ENCODE measurements around the gene RGS17. TPM values are rescaled to one million over a fixed set of nuclear protein-coding genes. Genes with fewer than 3 reads are reported as not detected.

The RGS17 gene
- total and polyA plus RNA-seq, 2 experiments from 2014 or later, result 0.15 to 1.1 TPM

- no peak for DNase-seq (ENCODE audit: low read depth in 1 of 2, low spot score in 1 of 2)
- H3K4me3 ChIP-seq, result no peak overlapping the region
- TF ChIP-seq CTCF (IDR thresholded peaks at IDR 0.05; ENCODE audit: low read depth, low read length), result no peak
Measured at GRCh38 chr6:153099636-153100035, 31.4 kb downstream of the RGS17 start.

GRCh38 chr6:153096792-153097191 is 34.3 kb downstream of the RGS17 start:
- no peaks in the 10 kb centered on the region for H3K4me1 ChIP-seq (ENCODE audit: low read depth)
- no peaks in the 10 kb centered on the region for H3K9me3 ChIP-seq (ENCODE audit: low read depth)
- no peak overlapping the region for H3K4me3 ChIP-seq
- no peaks in the 10 kb centered on the region for H3K27me3 ChIP-seq
- no peaks in the 10 kb centered on the region for H3K36me3 ChIP-seq
- no peak overlapping the region for H3K27ac ChIP-seq
- TF ChIP-seq CTCF (IDR thresholded peaks at IDR 0.05; ENCODE audit: low read depth, low read length), result no peak
- no peak for DNase-seq (ENCODE audit: low read depth in 1 of 2, low spot score in 1 of 2)

More at GRCh38 chr6:153099636-153100035, 31.4 kb downstream of the RGS17 start:
- H3K27me3 ChIP-seq, result no peaks in the 10 kb centered on the region
- peaks cover 25% of the 10 kb centered on the region for H3K4me1 ChIP-seq (ENCODE audit: low read depth)
- H3K36me3 ChIP-seq, result no peaks in the 10 kb centered on the region
- H3K9me3 ChIP-seq (ENCODE audit: low read depth), result no peaks in the 10 kb centered on the region
- no peak overlapping the region for H3K27ac ChIP-seq

GRCh38 chr6:153096031-153096430 is 35.1 kb downstream of the RGS17 start:
- Histone ChIP-seq H3K9me3 (ENCODE audit: low read depth) (no peaks in the 10 kb centered on the region), H3K4me1 (ENCODE audit: low read depth) (no peaks in the 10 kb centered on the region), H3K27ac (no peak overlapping the region), H3K27me3 (no peaks in the 10 kb centered on the region), H3K4me3 (no peak overlapping the region), H3K36me3 (no peaks in the 10 kb centered on the region)
- no peak for TF ChIP-seq CTCF (IDR thresholded peaks at IDR 0.05; ENCODE audit: low read depth, low read length)
- DNase-seq (ENCODE audit: low read depth in 1 of 2, low spot score in 1 of 2), result no peak

- no peaks in the 10 kb centered on the region for H3K36me3 ChIP-seq
- H3K4me1 ChIP-seq (ENCODE audit: low read depth), result no peaks in the 10 kb centered on the region
- TF ChIP-seq CTCF (IDR thresholded peaks at IDR 0.05; ENCODE audit: low read depth, low read length), result no peak
- H3K27ac ChIP-seq, result no peak overlapping the region
- no peaks in the 10 kb centered on the region for H3K9me3 ChIP-seq (ENCODE audit: low read depth)
- no peaks in the 10 kb centered on the region for H3K27me3 ChIP-seq
- peak in 1 of 2 donors; percentile 85 for DNase-seq (ENCODE audit: low read depth in 1 of 2, low spot score in 1 of 2)
- H3K4me3 ChIP-seq, result no peak overlapping the region
Measured at GRCh38 chr6:153092082-153093013, 38.7 kb downstream of the RGS17 start.

GRCh38 chr6:153090241-153090930 is 40.7 kb downstream of the RGS17 start:
- Histone ChIP-seq H3K27ac (no peak overlapping the region), H3K36me3 (no peaks in the 10 kb centered on the region), H3K4me1 (ENCODE audit: low read depth) (no peaks in the 10 kb centered on the region), H3K4me3 (no peak overlapping the region), H3K27me3 (no peaks in the 10 kb centered on the region), H3K9me3 (ENCODE audit: low read depth) (no peaks in the 10 kb centered on the region)
- TF ChIP-seq CTCF (IDR thresholded peaks at IDR 0.05; ENCODE audit: low read depth, low read length), result no peak
- DNase-seq (ENCODE audit: low read depth in 1 of 2, low spot score in 1 of 2), result peak in 1 of 2 donors; percentile 83

All from cardiac muscle cell (in vitro differentiated cells and primary cell).